Measurements from ENCODE around the gene ORM2.

GRCh38 chr9:114324492-114324891 lies 5.2 kb upstream of the ORM2 start:
- TF ChIP-seq CTCF (IDR thresholded peaks at IDR 0.05) (no peak), EZH2 (IDR thresholded peaks at IDR 0.05; ENCODE audit: borderline replicate concordance, insufficient read depth, low read depth, low read length, poor library complexity, severe bottlenecking) (no peak)
